NB4 (cell line): ENCODE results near the gene MRE11.

Experiments
- CTCF ChIP-seq: IDR thresholded peaks from one replicate; pipeline ENCODE4 v1.5.1; 2012; ENCODE audit warnings: low read depth, low read length
- MYC ChIP-seq: IDR thresholded peaks from 2 replicates; pipeline ENCODE4 v1.6.1; 2011; ENCODE audit warnings: low read depth, low read length
- TF ChIP-seq, protein P1 (sequence below): IDR thresholded peaks from 2 replicates; pipeline ENCODE4 v1.6.1; 2011; ENCODE audit warnings: low read depth, low read length

DNA sequence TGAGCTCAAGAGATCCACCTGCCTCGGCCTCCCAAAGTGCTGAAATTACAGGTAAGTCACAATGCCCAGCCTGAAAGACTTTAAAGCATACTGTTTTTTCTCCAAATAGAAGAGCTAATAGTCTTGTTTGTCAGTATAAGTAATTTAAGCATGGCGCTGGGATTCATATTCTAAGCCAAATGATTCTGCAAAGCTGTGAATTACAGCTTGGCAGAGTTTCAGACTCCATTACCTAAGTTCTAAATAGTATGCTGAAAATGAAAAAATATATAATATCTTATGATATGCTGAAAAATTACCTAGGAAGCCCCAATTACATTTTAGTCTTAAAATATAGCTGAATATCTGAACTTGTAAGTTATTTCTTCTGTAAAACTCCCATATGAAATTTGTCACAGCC is 39.3 kb downstream of the MRE11 start:
- TF ChIP-seq MYC (no peak), CTCF (no peak)
- TF ChIP-seq, protein P1, sequence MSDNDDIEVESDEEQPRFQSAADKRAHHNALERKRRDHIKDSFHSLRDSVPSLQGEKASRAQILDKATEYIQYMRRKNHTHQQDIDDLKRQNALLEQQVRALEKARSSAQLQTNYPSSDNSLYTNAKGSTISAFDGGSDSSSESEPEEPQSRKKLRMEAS: no peak
